GM12872 (cell line): ENCODE measurements around the gene HACE1.

Experiments used
- TF ChIP-seq, protein P1 (sequence below): IDR thresholded peaks from 3 replicates; pipeline ENCODE4 v1.5.1; 2011; ENCODE audit warnings: low read depth, mild to moderate bottlenecking, low read length, moderate library complexity; ENCODE audit not compliant: insufficient read depth

Gene HACE1

DNA sequence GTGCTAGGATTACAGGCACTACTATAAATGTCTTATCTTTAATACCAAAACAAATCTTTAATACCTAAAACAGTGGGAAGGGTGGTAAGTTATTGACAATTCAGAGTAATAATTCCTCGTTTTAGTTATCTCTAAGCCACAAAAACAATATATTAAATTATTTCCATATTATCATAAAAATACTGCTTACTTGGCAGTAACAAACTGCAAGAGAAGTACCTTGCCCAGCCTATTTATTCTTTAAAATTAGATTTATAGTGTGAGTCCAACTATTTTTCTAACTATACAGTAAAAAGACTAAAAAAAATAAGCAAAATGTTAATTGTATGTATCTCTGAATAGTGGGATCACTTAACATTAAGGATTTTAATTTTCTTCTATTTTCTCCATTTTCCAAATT lies 123.2 kb downstream of the HACE1 start:
- TF ChIP-seq, protein P1, sequence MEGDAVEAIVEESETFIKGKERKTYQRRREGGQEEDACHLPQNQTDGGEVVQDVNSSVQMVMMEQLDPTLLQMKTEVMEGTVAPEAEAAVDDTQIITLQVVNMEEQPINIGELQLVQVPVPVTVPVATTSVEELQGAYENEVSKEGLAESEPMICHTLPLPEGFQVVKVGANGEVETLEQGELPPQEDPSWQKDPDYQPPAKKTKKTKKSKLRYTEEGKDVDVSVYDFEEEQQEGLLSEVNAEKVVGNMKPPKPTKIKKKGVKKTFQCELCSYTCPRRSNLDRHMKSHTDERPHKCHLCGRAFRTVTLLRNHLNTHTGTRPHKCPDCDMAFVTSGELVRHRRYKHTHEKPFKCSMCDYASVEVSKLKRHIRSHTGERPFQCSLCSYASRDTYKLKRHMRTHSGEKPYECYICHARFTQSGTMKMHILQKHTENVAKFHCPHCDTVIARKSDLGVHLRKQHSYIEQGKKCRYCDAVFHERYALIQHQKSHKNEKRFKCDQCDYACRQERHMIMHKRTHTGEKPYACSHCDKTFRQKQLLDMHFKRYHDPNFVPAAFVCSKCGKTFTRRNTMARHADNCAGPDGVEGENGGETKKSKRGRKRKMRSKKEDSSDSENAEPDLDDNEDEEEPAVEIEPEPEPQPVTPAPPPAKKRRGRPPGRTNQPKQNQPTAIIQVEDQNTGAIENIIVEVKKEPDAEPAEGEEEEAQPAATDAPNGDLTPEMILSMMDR: no peak

DNA sequence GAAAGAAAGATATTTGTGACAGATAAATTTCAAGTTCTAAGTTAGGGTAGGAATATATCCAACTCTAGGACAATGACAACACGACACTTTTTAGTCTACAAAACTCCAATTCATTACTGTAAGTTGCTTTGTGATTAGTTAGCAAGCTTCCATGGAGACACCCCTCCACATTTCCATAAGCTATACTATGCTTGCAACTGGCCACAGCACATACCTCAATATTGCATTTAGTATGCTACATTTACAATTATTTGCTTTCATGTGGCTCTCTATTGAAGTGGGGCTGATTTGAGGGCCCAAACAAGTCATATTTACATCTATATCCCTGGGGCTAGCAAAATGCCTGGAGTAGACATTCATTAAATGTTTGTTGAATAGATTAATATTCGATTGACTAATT lies 129.3 kb downstream of the HACE1 start:
- TF ChIP-seq, protein P1: no peak

DNA sequence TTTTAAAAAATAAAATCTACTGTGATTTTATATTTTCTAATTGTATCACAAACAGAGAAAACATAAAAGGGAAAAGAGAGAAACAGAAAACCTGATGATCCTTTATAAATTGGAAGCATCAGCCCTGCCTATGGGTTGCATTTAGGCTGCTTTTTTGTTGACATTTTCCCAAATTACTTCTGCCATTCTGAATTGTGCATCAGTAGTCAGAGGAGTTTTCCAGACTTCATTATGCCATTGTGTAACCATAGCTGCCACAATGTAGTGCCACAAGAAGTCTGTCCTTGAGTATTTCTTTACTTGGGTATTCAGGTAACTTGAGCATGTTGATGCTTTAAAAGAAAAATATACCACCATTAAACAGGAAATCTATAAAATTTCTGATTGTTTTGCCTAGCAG lies 130.3 kb downstream of the HACE1 start:
- TF ChIP-seq, protein P1: no peak

DNA sequence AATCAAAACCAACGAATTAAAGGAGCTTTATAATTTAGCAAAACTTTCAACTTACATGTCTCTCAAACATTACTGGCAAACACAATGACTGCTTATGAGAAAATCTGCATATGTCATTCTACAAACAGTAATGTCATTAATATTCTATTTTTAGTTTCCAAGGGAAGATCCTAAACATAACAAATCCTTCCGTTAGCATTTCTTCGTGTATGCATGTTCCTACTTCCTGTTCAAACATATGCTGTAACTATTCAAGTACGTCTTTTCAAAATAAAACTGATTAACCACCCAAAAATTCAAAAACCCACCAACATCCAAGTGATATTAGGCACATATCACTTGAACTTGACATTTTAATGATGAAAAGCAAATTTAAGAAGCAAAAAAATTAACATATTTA lies 131.3 kb downstream of the HACE1 start:
- TF ChIP-seq, protein P1: no peak

DNA sequence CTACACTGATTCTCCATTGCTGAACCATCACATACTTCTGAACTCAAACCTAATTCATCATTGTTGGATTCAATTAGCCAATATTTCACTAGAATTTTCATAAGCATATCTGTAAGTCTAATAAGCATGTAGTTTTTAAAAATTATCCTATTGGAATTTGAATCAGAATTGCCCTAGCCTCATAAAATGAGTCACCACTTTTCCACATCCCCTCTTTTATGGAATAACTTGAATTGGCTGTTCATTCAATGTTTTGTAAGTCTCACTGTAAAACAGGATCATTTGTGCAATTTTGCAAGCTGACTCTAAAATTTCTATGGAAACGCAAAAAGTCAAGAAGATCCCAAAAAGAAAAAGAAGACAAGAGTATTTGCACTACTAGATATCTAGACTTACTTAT lies 141.0 kb downstream of the HACE1 start:
- TF ChIP-seq, protein P1: no peak

DNA sequence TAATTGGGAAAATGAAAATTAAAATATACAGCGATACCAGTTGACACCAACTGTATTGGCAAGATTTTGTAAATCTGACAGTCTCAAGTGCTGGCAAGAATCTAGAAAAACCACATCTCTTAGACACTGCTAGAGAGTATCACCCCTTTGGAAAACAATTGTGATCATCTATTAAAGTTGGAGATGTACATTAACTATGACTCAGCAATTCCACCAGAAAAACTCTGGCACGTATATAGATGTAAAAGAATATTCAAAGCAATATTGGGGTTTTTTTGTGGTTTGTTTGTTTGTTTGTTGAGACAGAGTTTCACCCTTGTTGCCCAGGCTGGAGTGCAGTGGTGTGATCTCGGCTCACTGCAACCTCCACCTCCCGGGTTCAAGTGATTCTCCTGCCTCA lies 142.9 kb downstream of the HACE1 start:
- TF ChIP-seq, protein P1: no peak

DNA sequence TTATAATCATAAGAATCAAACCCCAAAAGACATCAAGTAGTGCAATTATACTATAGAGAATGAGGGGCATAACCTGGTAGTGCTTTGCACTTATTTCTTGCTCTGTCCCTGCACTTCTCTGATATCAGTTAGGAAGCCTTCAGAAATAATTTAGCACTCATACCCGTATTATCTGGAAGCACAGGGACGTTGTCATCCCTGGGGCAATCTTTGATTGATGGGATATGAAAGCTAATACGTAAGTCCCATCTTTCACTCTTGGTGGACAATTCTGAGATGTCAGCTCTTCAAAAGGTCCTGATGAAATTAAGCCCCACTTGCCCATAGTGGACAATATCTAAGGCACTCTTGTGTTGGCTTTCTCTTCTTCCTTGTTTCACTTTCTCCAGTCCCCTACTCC lies 144.9 kb downstream of the HACE1 start:
- TF ChIP-seq, protein P1: no peak

DNA sequence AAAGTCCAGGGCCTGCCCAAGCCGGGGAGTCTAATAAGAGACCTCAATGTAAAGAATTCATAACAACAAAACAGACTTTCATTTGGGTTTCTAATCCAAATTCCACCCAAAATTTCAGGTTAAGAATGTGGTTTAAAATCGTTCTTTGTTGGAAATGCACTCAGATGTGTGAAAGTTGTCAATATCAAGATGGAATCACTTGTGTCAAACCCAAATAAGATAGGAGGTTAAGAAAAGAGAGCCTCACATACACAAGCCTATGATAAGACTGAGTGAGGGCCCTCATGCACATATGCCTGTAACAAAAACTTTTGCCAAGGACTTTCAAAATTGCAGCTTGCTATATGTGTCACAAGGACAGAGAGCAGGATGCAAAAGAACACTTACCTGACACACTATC lies 145.7 kb downstream of the HACE1 start:
- TF ChIP-seq, protein P1: no peak
